Measurements from ENCODE around the gene DUSP1.

DNA sequence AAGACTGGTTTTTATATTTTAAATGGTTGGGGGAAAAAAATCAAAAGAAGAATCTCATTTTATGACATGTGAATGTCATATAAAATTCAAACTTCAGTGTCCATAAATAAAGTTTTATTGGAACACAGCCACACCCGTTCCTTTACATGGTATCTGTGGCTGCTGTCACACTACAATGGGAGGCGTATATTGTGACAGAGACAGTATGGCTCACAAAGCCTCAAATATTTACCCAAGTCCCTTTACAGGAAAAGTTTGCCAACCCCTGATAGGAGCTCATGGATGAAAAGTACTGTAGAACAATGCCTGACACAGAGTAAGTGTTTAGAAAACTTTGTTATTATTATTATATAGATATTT is 5.2 kb upstream of the DUSP1 start:
- TF ChIP-seq, protein P1, sequence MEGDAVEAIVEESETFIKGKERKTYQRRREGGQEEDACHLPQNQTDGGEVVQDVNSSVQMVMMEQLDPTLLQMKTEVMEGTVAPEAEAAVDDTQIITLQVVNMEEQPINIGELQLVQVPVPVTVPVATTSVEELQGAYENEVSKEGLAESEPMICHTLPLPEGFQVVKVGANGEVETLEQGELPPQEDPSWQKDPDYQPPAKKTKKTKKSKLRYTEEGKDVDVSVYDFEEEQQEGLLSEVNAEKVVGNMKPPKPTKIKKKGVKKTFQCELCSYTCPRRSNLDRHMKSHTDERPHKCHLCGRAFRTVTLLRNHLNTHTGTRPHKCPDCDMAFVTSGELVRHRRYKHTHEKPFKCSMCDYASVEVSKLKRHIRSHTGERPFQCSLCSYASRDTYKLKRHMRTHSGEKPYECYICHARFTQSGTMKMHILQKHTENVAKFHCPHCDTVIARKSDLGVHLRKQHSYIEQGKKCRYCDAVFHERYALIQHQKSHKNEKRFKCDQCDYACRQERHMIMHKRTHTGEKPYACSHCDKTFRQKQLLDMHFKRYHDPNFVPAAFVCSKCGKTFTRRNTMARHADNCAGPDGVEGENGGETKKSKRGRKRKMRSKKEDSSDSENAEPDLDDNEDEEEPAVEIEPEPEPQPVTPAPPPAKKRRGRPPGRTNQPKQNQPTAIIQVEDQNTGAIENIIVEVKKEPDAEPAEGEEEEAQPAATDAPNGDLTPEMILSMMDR (IDR thresholded peaks at IDR 0.05), result no peak
- TF ChIP-seq POLR2A (IDR thresholded peaks at IDR 0.05), result no peak
- no peak for TF ChIP-seq POLR2AphosphoS5 (IDR thresholded peaks at IDR 0.05)
- no peak for TF ChIP-seq EP300 (IDR thresholded peaks at IDR 0.05)

All from gastroesophageal sphincter (tissue), 3 donors.